ENCODE data around the gene CSKMT.

GRCh38 chr11:62677714-62678113 lies 12.6 kb downstream of the CSKMT start:
- TF ChIP-seq POLR2A (IDR thresholded peaks at IDR 0.05; ENCODE audit: low read length) (no peak), GATA1 (IDR thresholded peaks at IDR 0.05; ENCODE audit: low read depth, low read length) (no peak)

All from erythroblast (primary cell).